Mesangial cell (primary cell): ENCODE data around the gene SLC4A1AP. TPM values are rescaled to one million over a fixed set of nuclear protein-coding genes. Genes with fewer than 3 reads are reported as not detected.

Experiments used
- total RNA-seq: library from RNA; depleted of rRNA; stranded (reverse); fragments of >200 nt; gene quantifications from 2 replicates; pipeline ENCODE4 v1.2.3, GENCODE V29; 2015

The SLC4A1AP gene
- total RNA-seq, result 15.5 and 20.5 TPM in 2 replicates

DNA sequence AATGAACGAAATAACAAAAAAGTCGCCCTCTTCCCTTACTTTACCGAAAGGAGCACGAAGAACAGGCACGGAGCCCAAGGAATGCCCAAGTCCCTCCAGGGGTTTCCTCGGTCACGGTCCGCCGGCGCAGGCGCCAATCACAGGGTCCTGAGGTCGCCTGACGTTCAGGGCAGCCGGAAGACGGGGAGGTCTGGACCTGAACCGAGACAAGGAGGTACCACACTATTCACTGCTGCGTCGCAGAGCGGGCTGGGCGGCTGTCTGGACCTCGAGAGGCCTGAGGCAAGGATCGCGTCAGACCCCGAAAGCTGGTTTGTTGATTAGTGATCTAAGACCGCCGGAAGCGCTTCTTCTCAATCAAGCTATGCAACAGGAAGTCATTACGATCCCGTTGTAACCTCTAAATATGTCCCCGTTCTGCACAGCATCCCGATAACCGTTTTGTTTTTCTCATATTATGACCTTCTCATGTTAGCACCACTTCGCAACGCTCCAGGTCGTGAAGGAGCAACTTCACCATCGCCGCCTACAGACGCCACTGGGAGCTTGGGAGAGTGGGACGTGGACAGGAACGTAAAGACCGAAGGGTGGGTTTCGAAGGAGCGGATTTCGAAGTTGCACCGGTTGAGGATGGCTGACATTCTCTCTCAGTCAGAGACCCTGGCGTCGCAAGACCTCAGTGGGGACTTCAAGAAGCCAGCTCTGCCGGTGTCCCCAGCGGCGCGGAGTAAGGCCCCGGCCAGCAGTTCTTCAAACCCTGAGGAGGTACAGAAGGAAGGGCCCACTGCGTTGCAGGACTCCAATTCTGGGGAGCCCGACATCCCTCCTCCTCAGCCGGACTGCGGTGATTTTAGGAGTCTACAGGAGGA, at the start of gene SLC4A1AP, which contains the start of gene SUPT7L:
Gene SLC4A1AP, plus strand, starts transcription at position 605 of the 869 bp plus-strand sequence. Its CDS starts 26 bp downstream, at position 631.
Gene SUPT7L, minus strand, starts transcription at position 330 of the 869 bp plus-strand sequence. CDS start 1,422 bp downstream, outside the sequence.

GRCh38 chr2:27628767-27629709, 34.7 kb upstream of the SLC4A1AP start, which contains the start of the genes CCDC121 and GPN1:
CCDC121 (minus strand) TSS chr2:27629012; CDS start chr2:27627799, 1,213 bp downstream.
GPN1 (plus strand) TSS chr2:27629050; CDS start chr2:27629059, 9 bp downstream.

Other genes starting within 250 kb of the SLC4A1AP start
- 81.2 and 88.4 TPM in 2 replicates for gene NRBP1, start 235.3 kb upstream of the SLC4A1AP start, total RNA-seq
- gene KRTCAP3, start 221.5 kb upstream of the SLC4A1AP start, total RNA-seq, result 0.49 and 8.9 TPM in 2 replicates
- 14.7 and 19.4 TPM in 2 replicates for gene IFT172, start 174.1 kb upstream of the SLC4A1AP start, total RNA-seq
- gene FNDC4, start 168.7 kb upstream of the SLC4A1AP start, total RNA-seq, result 18.6 and 35.9 TPM in 2 replicates
- 1.1 TPM in 1 of 2 replicates, not detected in the other for gene GCKR, start 167.1 kb upstream of the SLC4A1AP start, total RNA-seq
- gene ZNF512, start 80.8 kb upstream of the SLC4A1AP start, total RNA-seq, result 13.0 and 20.8 TPM in 2 replicates
- 1.3 and 1.9 TPM in 2 replicates for gene CCDC121, start 34.9 kb upstream of the SLC4A1AP start, total RNA-seq
- 45.6 and 58.8 TPM in 2 replicates for gene GPN1, start 34.8 kb upstream of the SLC4A1AP start, total RNA-seq
- gene SUPT7L, start 275 bp upstream of the SLC4A1AP start, total RNA-seq, result 15.5 and 23.7 TPM in 2 replicates
- gene MRPL33, start 107.8 kb downstream of the SLC4A1AP start, total RNA-seq, result 80.2 and 83.1 TPM in 2 replicates
- 3.4 and 4.4 TPM in 2 replicates for gene RBKS, start 226.5 kb downstream of the SLC4A1AP start, total RNA-seq
- 32.3 and 54.4 TPM in 2 replicates for gene BABAM2, start 226.8 kb downstream of the SLC4A1AP start, total RNA-seq